ENCODE results near the gene BABAM2.

DNA sequence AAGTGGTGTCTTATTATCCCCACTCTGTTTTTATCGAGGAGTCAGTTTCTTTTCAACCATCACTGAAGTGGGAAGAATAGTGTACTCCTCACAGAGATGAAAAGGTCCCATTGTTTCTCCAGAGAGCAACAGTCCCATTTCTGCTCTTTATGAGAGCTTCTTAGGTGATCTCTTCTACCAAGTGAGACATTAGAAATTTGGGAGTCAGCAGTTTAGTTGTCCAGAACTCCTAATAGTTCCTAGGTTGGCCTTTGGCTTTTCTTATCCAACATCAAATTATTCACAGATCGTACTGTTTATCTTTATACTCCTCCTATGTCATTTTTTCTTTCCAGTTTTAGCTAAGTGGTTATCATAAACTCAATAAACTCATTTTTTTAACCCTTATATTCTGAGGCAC lies 213.1 kb downstream of the BABAM2 start:
- TF ChIP-seq POLR2A (IDR thresholded peaks at IDR 0.05), result no peak
- TF ChIP-seq, protein P1, sequence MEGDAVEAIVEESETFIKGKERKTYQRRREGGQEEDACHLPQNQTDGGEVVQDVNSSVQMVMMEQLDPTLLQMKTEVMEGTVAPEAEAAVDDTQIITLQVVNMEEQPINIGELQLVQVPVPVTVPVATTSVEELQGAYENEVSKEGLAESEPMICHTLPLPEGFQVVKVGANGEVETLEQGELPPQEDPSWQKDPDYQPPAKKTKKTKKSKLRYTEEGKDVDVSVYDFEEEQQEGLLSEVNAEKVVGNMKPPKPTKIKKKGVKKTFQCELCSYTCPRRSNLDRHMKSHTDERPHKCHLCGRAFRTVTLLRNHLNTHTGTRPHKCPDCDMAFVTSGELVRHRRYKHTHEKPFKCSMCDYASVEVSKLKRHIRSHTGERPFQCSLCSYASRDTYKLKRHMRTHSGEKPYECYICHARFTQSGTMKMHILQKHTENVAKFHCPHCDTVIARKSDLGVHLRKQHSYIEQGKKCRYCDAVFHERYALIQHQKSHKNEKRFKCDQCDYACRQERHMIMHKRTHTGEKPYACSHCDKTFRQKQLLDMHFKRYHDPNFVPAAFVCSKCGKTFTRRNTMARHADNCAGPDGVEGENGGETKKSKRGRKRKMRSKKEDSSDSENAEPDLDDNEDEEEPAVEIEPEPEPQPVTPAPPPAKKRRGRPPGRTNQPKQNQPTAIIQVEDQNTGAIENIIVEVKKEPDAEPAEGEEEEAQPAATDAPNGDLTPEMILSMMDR (IDR thresholded peaks at IDR 0.05), result no peak

Data from heart left ventricle (tissue), 13 donors.